H1 (cell line): ENCODE data around the gene FLT4. TPM values are rescaled to one million over a fixed set of nuclear protein-coding genes. Genes with fewer than 3 reads are reported as not detected.
A peak's percentile ranks its signal among the peaks of the same experiment; 100 is the strongest.

Experiments used
- CTCF ChIA-PET: fragments of 300-600 bp; sonication (Branson Sonifier 250); formaldehyde crosslinking; loops from one replicate; lab custom pipeline; 2021; ENCODE audit not compliant: partially characterized antibody; lab: Charles Lee
- POLR2A ChIA-PET: fragments of 300-600 bp; sonication (Branson Sonifier 250); formaldehyde crosslinking; loops from one replicate; lab custom pipeline; 2021; ENCODE audit warnings: inconsistent platforms; ENCODE audit not compliant: partially characterized antibody; lab: Charles Lee
- DNase-seq, 2 experiments: peaks; one replicate each; pipeline versions ENCODE4 v3.0.0 to v3.0.0-alpha.2; 2010 to 2022; ENCODE audit warnings: low spot score in 2 of 2, low read depth in 1 of 2, mixed read lengths in 1 of 2
- FAIRE-seq: peaks from 2 replicates; lab custom pipeline; 2011; peaks lifted over from hg19 to GRCh38; lab: Jason Lieb, UNC
- H2AFZ ChIP-seq: 2 replicates; pipeline ENCODE4 v1.8.1; 2012; ENCODE audit warnings: low read length, inconsistent platforms
- H2AK5ac ChIP-seq: 2 replicates; pipeline ENCODE4 v1.6.1; 2013; ENCODE audit warnings: low read depth, low read length
- H2BK120ac ChIP-seq: replicated peaks from 2 replicates; pipeline ENCODE3; 2013; ENCODE audit warnings: low read depth, low read length, inconsistent platforms
- H2BK12ac ChIP-seq: 2 replicates; pipeline ENCODE4 v1.6.1; 2013; ENCODE audit warnings: low read depth, low read length
- H2BK15ac ChIP-seq: 2 replicates; pipeline ENCODE4 v1.6.1; 2013; ENCODE audit warnings: low read length
- H2BK20ac ChIP-seq: 2 replicates; pipeline ENCODE4 v1.6.1; 2013; ENCODE audit warnings: low read length
- H2BK5ac ChIP-seq: 2 replicates; pipeline ENCODE4 v1.6.1; 2013; ENCODE audit warnings: low read depth, low read length
- H3K14ac ChIP-seq: 2 replicates; pipeline ENCODE4 v1.6.1; 2013; ENCODE audit warnings: inconsistent platforms; ENCODE audit not compliant: insufficient read length
- H3K18ac ChIP-seq: 2 replicates; pipeline ENCODE4 v1.6.1; 2013; ENCODE audit warnings: low read length; ENCODE audit errors: extremely low read depth
- H3K23ac ChIP-seq: 2 replicates; pipeline ENCODE4 v1.6.1; 2013; ENCODE audit warnings: inconsistent platforms; ENCODE audit not compliant: insufficient read length
- H3K23me2 ChIP-seq: 2 replicates; pipeline ENCODE4 v1.6.1; 2013; ENCODE audit warnings: low read depth, low read length
- H3K27ac ChIP-seq: 2 replicates; pipeline ENCODE4 v1.6.1; 2011; ENCODE audit warnings: low read depth, low read length, inconsistent platforms
- H3K27me3 ChIP-seq, 4 experiments: replicated peaks in 1 of 4; 1 replicate in 1 of 4; 2 replicates in 3 of 4; pipeline versions ENCODE4 v1.6.1 to v1.8.1; 2011 to 2013; ENCODE audit warnings: low read length in 3 of 4, mild to moderate bottlenecking in 3 of 4, inconsistent platforms in 2 of 4, mixed read lengths in 2 of 4, moderate library complexity in 1 of 4; ENCODE audit not compliant: control insufficient read depth in 3 of 4, insufficient read depth in 3 of 4; ENCODE audit errors: extremely low read depth in 1 of 4
- H3K36me3 ChIP-seq, 4 experiments: 2 replicates each; pipeline versions ENCODE4 v1.6.1 to v1.8.1; 2011 to 2013; ENCODE audit warnings: mild to moderate bottlenecking in 4 of 4, low read length in 3 of 4, moderate library complexity in 2 of 4, control low read depth in 1 of 4, inconsistent platforms in 1 of 4; ENCODE audit not compliant: insufficient read depth in 4 of 4, control insufficient read depth in 2 of 4
- H3K4ac ChIP-seq: replicated peaks from 2 replicates; pipeline ENCODE3; 2013; ENCODE audit warnings: low read length, low read depth, mixed read lengths, inconsistent platforms; ENCODE audit not compliant: insufficient read length
- H3K4me1 ChIP-seq, 4 experiments: replicated peaks in 1 of 4; 1 replicate in 1 of 4; 2 replicates in 3 of 4; pipeline versions ENCODE4 v1.6.1 to v1.8.1; 2011 to 2013; ENCODE audit warnings: low read length in 3 of 4, inconsistent platforms in 2 of 4, mixed read lengths in 1 of 4; ENCODE audit not compliant: insufficient read depth in 4 of 4, control insufficient read depth in 3 of 4
- H3K4me2 ChIP-seq, 2 experiments: 2 replicates each; pipeline versions ENCODE4 v1.6.1 to v1.8.1; 2011 to 2013; ENCODE audit warnings: low read depth in 2 of 2, low read length in 2 of 2, control low read depth in 1 of 2, inconsistent platforms in 1 of 2, mild to moderate bottlenecking in 1 of 2; ENCODE audit not compliant: insufficient read depth in 1 of 2
- H3K4me3 ChIP-seq, 4 experiments: fragments of 200-600, 300-600 bp in 1 of 4; sonication (generic), shearing (Covaris generic), sonication (Bioruptor Twin) in 1 of 4; 2 replicates each; pipeline versions ENCODE4 v1.5.1 to v1.8.1; 2011 to 2016; ENCODE audit warnings: low read length in 4 of 4, low read depth in 3 of 4, control low read depth in 2 of 4, inconsistent platforms in 2 of 4, mild to moderate bottlenecking in 2 of 4, mixed read lengths in 1 of 4, moderate library complexity in 1 of 4; ENCODE audit not compliant: insufficient read depth in 2 of 4; ENCODE audit errors: extremely low read depth in 1 of 4
- H3K56ac ChIP-seq: replicated peaks from 2 replicates; pipeline ENCODE3; 2013; ENCODE audit warnings: low read depth, mild to moderate bottlenecking, mixed read lengths, low read length, inconsistent platforms; ENCODE audit not compliant: insufficient read length
- H3K79me1 ChIP-seq: 2 replicates; pipeline ENCODE4 v1.6.1; 2013; ENCODE audit warnings: low read depth, low read length, control low read depth
- H3K79me2 ChIP-seq, 2 experiments: 2 replicates each; pipeline versions ENCODE4 v1.6.1 to v1.8.1; 2012 to 2013; ENCODE audit warnings: low read length in 2 of 2, mild to moderate bottlenecking in 2 of 2, inconsistent platforms in 1 of 2; ENCODE audit not compliant: insufficient read depth in 2 of 2, control insufficient read depth in 1 of 2
- H3K9ac ChIP-seq, 4 experiments: replicated peaks in 1 of 4; 1 replicate in 1 of 4; 2 replicates in 3 of 4; pipeline versions ENCODE4 v1.6.1 to v1.8.1; 2011 to 2013; ENCODE audit warnings: low read depth in 3 of 4, low read length in 3 of 4, control low read depth in 2 of 4, mild to moderate bottlenecking in 2 of 4, moderate library complexity in 2 of 4, inconsistent platforms in 1 of 4; ENCODE audit errors: extremely low read depth in 1 of 4
- H3K9me3 ChIP-seq, 2 experiments: 2 replicates each; pipeline versions ENCODE4 v1.6.1 to v1.8.1; 2012 to 2013; ENCODE audit warnings: mild to moderate bottlenecking in 2 of 2, moderate library complexity in 2 of 2, control low read depth in 1 of 2, inconsistent platforms in 1 of 2, low read depth in 1 of 2, low read length in 1 of 2, mixed read lengths in 1 of 2; ENCODE audit not compliant: insufficient read depth in 2 of 2
- H4K20me1 ChIP-seq, 2 experiments: replicated peaks in 1 of 2; 2 replicates each; pipeline versions ENCODE3 to v1.8.1; 2011 to 2013; ENCODE audit warnings: inconsistent platforms in 2 of 2, low read length in 2 of 2, mild to moderate bottlenecking in 1 of 2; ENCODE audit not compliant: insufficient read depth in 2 of 2, control insufficient read depth in 1 of 2
- H4K5ac ChIP-seq: 2 replicates; pipeline ENCODE4 v1.6.1; 2013; ENCODE audit warnings: low read length, low read depth, mixed read lengths, inconsistent platforms; ENCODE audit not compliant: insufficient read length
- H4K8ac ChIP-seq: 2 replicates; pipeline ENCODE4 v1.8.0; 2013; ENCODE audit warnings: mild to moderate bottlenecking, moderate library complexity, low read length, inconsistent platforms; ENCODE audit not compliant: insufficient read depth; ENCODE audit errors: extremely low read depth
- H4K91ac ChIP-seq: replicated peaks from 2 replicates; pipeline ENCODE3; 2013; ENCODE audit warnings: low read length, mixed read lengths, inconsistent platforms; ENCODE audit not compliant: insufficient read length
- EZH2 ChIP-seq: fragments of 200-600 bp; sonication (generic); IDR thresholded peaks from 2 replicates; pipeline ENCODE4 v1.7.1; 2012; ENCODE audit warnings: low read depth, mild to moderate bottlenecking, moderate library complexity, low read length, inconsistent platforms; ENCODE audit not compliant: severe bottlenecking
- NRF1 ChIP-seq: IDR thresholded peaks from 2 replicates; pipeline ENCODE4 v1.6.1; 2011; ENCODE audit warnings: mild to moderate bottlenecking, low read depth, low read length, improper control_type of control experiment
- PHF8 ChIP-seq: fragments of 200-600 bp; sonication (generic); conservative IDR thresholded peaks from 2 replicates; pipeline ENCODE4 v1.7.1; 2012; ENCODE audit warnings: low read depth, mild to moderate bottlenecking, inconsistent platforms, low read length, moderate library complexity
- POU5F1 ChIP-seq: IDR thresholded peaks from 2 replicates; pipeline ENCODE4 v1.6.1; 2011; ENCODE audit warnings: low read depth, mild to moderate bottlenecking, low read length, moderate library complexity
- WGBS, 2 experiments: shearing (Covaris generic) in 1 of 2; methylation state at CpG; one replicate each; pipeline versions ENCODE4 v1.1.6 to v1.1.7; 2013 to 2015; ENCODE audit warnings: low lambda C conversion rate in 2 of 2, mixed read lengths in 2 of 2, inconsistent platforms in 1 of 2, low coverage in 1 of 2, missing lambda C conversion rate in 1 of 2; ENCODE audit not compliant: insufficient replicate concordance in 2 of 2, insufficient coverage in 1 of 2, insufficient read length in 1 of 2; ENCODE audit errors: extremely low coverage in 1 of 2, missing lambda C conversion rate in 1 of 2; 5-methylcytosine and 5-hydroxymethylcytosine counted together
- polyA plus RNA-seq, 7 experiments: library from polyadenylated mRNA; depleted of rRNA in 3 of 7; stranded (reverse) in 5 of 7; unstranded in 2 of 7; fragments of >200 nt in 5 of 7; fragments of 200-250 nt in 2 of 7; gene quantifications; 1 replicate in 5 of 7; 2 replicates in 1 of 7; 4 replicates in 1 of 7; pipeline versions ENCODE4 v1.2.1 to v1.2.3, GENCODE V29; 2011 to 2013; ENCODE audit warnings: missing spikeins in 2 of 7, mixed read lengths in 2 of 7
- total RNA-seq: library from RNA; stranded (reverse); fragmentation: NEBNext Ultra II Directional; extraction: Animal tissue kit (Norgen Biotek cat#: 25700); gene quantifications from 2 replicates; pipeline ENCODE4 v1.2.1, GENCODE V29; 2021
- TF ChIP-seq, protein P1 (sequence below): IDR thresholded peaks from 2 replicates; pipeline ENCODE4 v1.6.1; 2012; ENCODE audit warnings: inconsistent platforms

The FLT4 gene
- total and polyA plus RNA-seq, 2 of the 8 experiments (the other 6 are each of a cell fraction or from before 2014, with no cell fraction given): 6.5 to 7.7 TPM

DNA sequence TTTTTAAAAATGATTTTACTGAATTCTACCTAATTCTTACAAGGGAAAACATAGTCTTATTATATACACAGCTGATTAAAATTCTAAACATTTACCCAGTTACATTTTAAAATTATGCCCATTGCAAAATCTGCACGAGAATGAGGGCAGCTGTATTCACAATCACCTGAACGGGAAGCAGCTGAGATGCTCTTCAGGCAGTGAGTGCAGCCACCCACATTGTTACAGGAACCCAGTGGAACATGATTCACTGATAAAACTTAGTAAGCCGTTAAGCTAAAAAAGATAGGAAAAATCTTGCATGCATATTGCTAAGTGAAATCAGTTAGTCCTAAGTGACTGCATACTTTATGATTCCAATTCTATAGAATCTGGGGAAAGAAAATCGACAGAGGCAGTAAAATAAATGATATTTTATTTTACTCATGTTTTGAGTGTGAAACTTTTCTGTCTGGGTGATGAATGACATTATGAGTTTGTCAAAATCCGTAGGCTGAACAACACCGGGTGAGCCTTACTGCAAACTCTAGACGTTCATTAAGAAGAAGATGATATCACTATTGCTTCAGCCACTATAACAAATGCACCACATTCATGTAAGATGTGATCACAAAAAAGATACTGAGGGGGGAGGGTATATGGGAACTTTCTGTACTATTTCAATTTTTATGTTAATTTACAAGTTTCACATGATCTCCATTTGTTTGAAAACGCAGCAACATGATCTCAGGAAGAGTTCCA, 39.1 kb upstream of the FLT4 start:
- Histone ChIP-seq H3K27me3 (no peaks in the 10 kb centered on the region), H4K91ac (no peak overlapping the region), H4K20me1 (no peaks in the 10 kb centered on the region), H3K9ac (no peak overlapping the region), H3K79me1 (no peaks in the 10 kb centered on the region), H3K23me2 (no peaks in the 10 kb centered on the region), H2BK20ac (no peak overlapping the region), H2AFZ (no peak overlapping the region), H2AK5ac (no peak overlapping the region), H3K14ac (no peak overlapping the region), H3K27ac (no peak overlapping the region), H3K4ac (no peak overlapping the region), H3K79me2 (no peaks in the 10 kb centered on the region), H2BK120ac (no peak overlapping the region), H3K4me1 (peaks cover 0 to 8% (median 5%) of the 10 kb centered on the region in 4 experiments; a peak in 4 of 7 replicates), H3K4me3 (no peak overlapping the region), H3K36me3 (no peaks in the 10 kb centered on the region), H2BK15ac (no peak overlapping the region), H3K9me3 (no peaks in the 10 kb centered on the region), H4K8ac (no peak overlapping the region), H3K56ac (no peak overlapping the region), H4K5ac (no peak overlapping the region), H2BK5ac (no peak overlapping the region), H3K4me2 (peak overlapping the region in 1 of 2 experiments; percentile 14; a peak in 1 of 4 replicates), H2BK12ac (no peak overlapping the region), H3K23ac (no peak overlapping the region), H3K18ac (no peak overlapping the region)
- DNase-seq (no peak), FAIRE-seq (peak; percentile 19)
- CTCF ChIA-PET: interaction anchor here (0.6 to 1.1 kb wide), 5 partner anchors 69 to 477 kb away, joined by 3 to 4 read pairs (median 3); no protein-coding TSS in a partner anchor
- WGBS, 2 experiments: 70% methylated on average over 8 of the region's 8 CpGs; no CpG with 5 or more reads in 1 of the 2 experiments
- POLR2A ChIA-PET: no interaction called here
- no peak for TF ChIP-seq EZH2
- no peak for TF ChIP-seq POU5F1
- no peak for TF ChIP-seq PHF8
- TF ChIP-seq NRF1: no peak
- TF ChIP-seq, protein P1, sequence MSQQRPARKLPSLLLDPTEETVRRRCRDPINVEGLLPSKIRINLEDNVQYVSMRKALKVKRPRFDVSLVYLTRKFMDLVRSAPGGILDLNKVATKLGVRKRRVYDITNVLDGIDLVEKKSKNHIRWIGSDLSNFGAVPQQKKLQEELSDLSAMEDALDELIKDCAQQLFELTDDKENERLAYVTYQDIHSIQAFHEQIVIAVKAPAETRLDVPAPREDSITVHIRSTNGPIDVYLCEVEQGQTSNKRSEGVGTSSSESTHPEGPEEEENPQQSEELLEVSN: no peak
